GM13977 (cell line): Measurements from ENCODE around the gene ABHD12.

Source experiments
- DNase-seq: peaks from one replicate; pipeline ENCODE4 v3.0.0; 2012; ENCODE audit warnings: low spot score
- CTCF ChIP-seq: IDR thresholded peaks from 2 replicates; pipeline ENCODE4 v1.5.1; 2012; ENCODE audit warnings: mild to moderate bottlenecking, control low read depth; ENCODE audit not compliant: insufficient read depth; ENCODE audit errors: extremely low read depth, missing control alignments
- in situ Hi-C: fragments of 300-500 bp; cut with MboI; formaldehyde crosslinking; loops from one replicate; pipeline ENCODE4 v1.12.0; 2022; ENCODE audit warnings: low sequenced_read_pairs, low pct_unique_long_range_greater_than_20kb, mixed read lengths, inconsistent platforms; ENCODE audit not compliant: unreplicated experiment

ABHD12 gene

GRCh38 chr20:25277941-25278521, 112.6 kb downstream of the ABHD12 start:
- no peak for DNase-seq
- in situ Hi-C loops = no loop called here
- TF ChIP-seq CTCF = no peak

- DNase-seq = no peak
- in situ Hi-C loops = no loop called here
- TF ChIP-seq CTCF = no peak
These were observed 113.4 kb downstream of the ABHD12 start for GRCh38 chr20:25277051-25277801.

GRCh38 chr20:25276533-25277050, 114.0 kb downstream of the ABHD12 start:
- TF ChIP-seq CTCF = no peak
- no peak for DNase-seq
- in situ Hi-C loops = no loop called here

GRCh38 chr20:25275813-25276532, 114.7 kb downstream of the ABHD12 start:
- in situ Hi-C loops = no loop called here
- no peak for DNase-seq
- TF ChIP-seq CTCF = no peak

GRCh38 chr20:25274891-25275812, 115.5 kb downstream of the ABHD12 start:
- in situ Hi-C loops = no loop called here
- DNase-seq = no peak
- TF ChIP-seq CTCF = no peak

- in situ Hi-C loops = no loop called here
These were observed 116.2 kb downstream of the ABHD12 start for GRCh38 chr20:25274481-25274880.

More at GRCh38 chr20:25274481-25274880, 116.2 kb downstream of the ABHD12 start:
- DNase-seq = no peak
- TF ChIP-seq CTCF = no peak
